PC-3 (cell line): ENCODE measurements around the gene LGALS16. TPM values are rescaled to one million over a fixed set of nuclear protein-coding genes. Genes with fewer than 3 reads are reported as not detected.

Experiments
- ATAC-seq: fragments of 200-7000 bp; cut with Tn5 transposase; 2 replicates; pipeline ENCODE4 v1.9.1; 2020; ENCODE audit warnings: mild to moderate bottlenecking, moderate library complexity
- BruUV-seq: library from RNA; stranded (reverse); fragments of 400-500 nt; replicated peaks from 2 replicates; lab custom pipeline; 2021; lab: Mats Ljungman, UMichigan
- CTCF ChIA-PET: fragments of 300-600 bp; sonication (Branson Sonifier 250); formaldehyde crosslinking; loops from one replicate; lab custom pipeline; 2022; ENCODE audit warnings: antibody characterized with exemption; lab: Charles Lee
- POLR2A ChIA-PET: fragments of 300-600 bp; sonication (Branson Sonifier 250); formaldehyde crosslinking; loops from one replicate; lab custom pipeline; 2022; ENCODE audit warnings: antibody characterized with exemption; ENCODE audit not compliant: unreplicated experiment; lab: Charles Lee
- DNase-seq: peaks from one replicate; pipeline ENCODE4 v3.0.0-alpha.2; 2015
- H2AFZ ChIP-seq: fragments of 300-600 bp; sonication (generic); 2 replicates; pipeline ENCODE4 v1.6.0; 2016; ENCODE audit warnings: antibody characterized with exemption, low read length
- H3F3A ChIP-seq: fragments of 300-600 bp; sonication (generic); one replicate; pipeline ENCODE4 v1.6.0; 2017; ENCODE audit warnings: antibody characterized with exemption, low read length, control low read depth, mild to moderate bottlenecking; ENCODE audit not compliant: unreplicated experiment
- H3K27ac ChIP-seq: fragments of 300-600 bp; sonication (generic); 2 replicates; pipeline ENCODE4 v1.5.1; 2016; ENCODE audit warnings: mild to moderate bottlenecking, low read length
- H3K27me3 ChIP-seq: fragments of 300-600 bp; sonication (generic); 2 replicates; pipeline ENCODE4 v1.6.1; 2016; ENCODE audit warnings: low read length, mixed read lengths
- H3K36me3 ChIP-seq: fragments of 300-600 bp; sonication (generic); 2 replicates; pipeline ENCODE4 v1.6.1; 2016; ENCODE audit warnings: low read depth, mixed run types, low read length, mixed read lengths
- H3K4me1 ChIP-seq: fragments of 300-600 bp; sonication (generic); 2 replicates; pipeline ENCODE4 v1.5.1; 2016; ENCODE audit warnings: low read length; ENCODE audit not compliant: insufficient read depth
- H3K4me2 ChIP-seq: fragments of 300-600 bp; sonication (generic); 2 replicates; pipeline ENCODE4 v1.6.0; 2016; ENCODE audit warnings: low read length
- H3K4me3 ChIP-seq: fragments of 300-600 bp; sonication (generic); 2 replicates; pipeline ENCODE4 v1.5.1; 2016; ENCODE audit warnings: mild to moderate bottlenecking, low read length, mixed read lengths
- H3K79me2 ChIP-seq: fragments of 300-600 bp; sonication (generic); 2 replicates; pipeline ENCODE4 v1.6.1; 2017; ENCODE audit warnings: low read length, mixed read lengths
- H3K9ac ChIP-seq: fragments of 300-600 bp; sonication (generic); 2 replicates; pipeline ENCODE4 v1.6.0; 2016; ENCODE audit warnings: mild to moderate bottlenecking, low read length
- H3K9me2 ChIP-seq: fragments of 300-600 bp; sonication (generic); replicated peaks from 2 replicates; pipeline ENCODE4 v1.6.1; 2016; ENCODE audit warnings: mixed run types, low read length, mixed read lengths
- H3K9me3 ChIP-seq: fragments of 300-600 bp; sonication (generic); 2 replicates; pipeline ENCODE4 v1.6.1; 2016; ENCODE audit warnings: low read length, mixed read lengths
- H4K20me1 ChIP-seq: fragments of 300-600 bp; sonication (generic); 2 replicates; pipeline ENCODE4 v1.6.1; 2016; ENCODE audit warnings: low read length, mixed read lengths
- EZH2 ChIP-seq: fragments of 300-600 bp; sonication (generic); IDR thresholded peaks from one replicate; pipeline ENCODE4 v1.6.1; 2017; ENCODE audit warnings: antibody characterized with exemption, mild to moderate bottlenecking, low read length; ENCODE audit not compliant: unreplicated experiment
- EZH2phosphoT487 ChIP-seq: fragments of 300-600 bp; sonication (generic); IDR thresholded peaks from 2 replicates; pipeline ENCODE4 v1.6.1; 2018; ENCODE audit warnings: mild to moderate bottlenecking, antibody characterized with exemption, low read length, borderline replicate concordance
- intact Hi-C: fragments of 100-400 bp; cut with micrococcal nuclease; formaldehyde crosslinking; loops from 2 replicates; pipeline ENCODE4 v1.9.0; 2023
- total RNA-seq: library from RNA; depleted of rRNA; stranded (reverse); fragments of >200 nt; gene quantifications from 2 replicates; pipeline ENCODE4 v1.2.3, GENCODE V29; 2014
- TF ChIP-seq, protein P1 (sequence below): fragments of 300-600 bp; sonication (generic); conservative IDR thresholded peaks from 2 replicates; pipeline ENCODE4 v1.5.1; 2017; ENCODE audit warnings: antibody characterized with exemption, low read depth, mild to moderate bottlenecking, low read length

Gene LGALS16
- total RNA-seq, 1 experiment from 2014 or later: not detected

DNA sequence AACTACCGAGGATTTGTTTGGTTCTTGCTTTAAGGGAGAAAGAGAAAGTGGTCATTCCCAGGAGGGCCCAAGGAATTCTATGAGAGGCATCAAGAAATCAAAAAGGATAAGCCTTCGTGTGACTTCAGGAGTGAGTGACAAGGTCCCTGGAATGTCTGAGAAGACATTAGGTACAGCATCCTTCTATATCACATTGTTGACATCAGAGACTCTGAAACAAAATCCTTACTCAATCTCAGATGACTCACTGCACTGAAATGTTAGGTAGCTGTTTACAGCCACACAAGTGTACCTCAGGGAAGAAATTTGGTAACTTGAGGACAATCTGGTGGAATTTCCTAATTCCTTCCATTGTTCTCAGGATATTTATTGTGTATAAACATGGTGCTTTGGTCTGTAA, 40.7 kb downstream of the LGALS16 start:
- Histone ChIP-seq H3K27ac (no peak overlapping the region), H4K20me1 (no peaks in the 10 kb centered on the region), H3K4me3 (no peak overlapping the region), H3K9me3 (no peaks in the 10 kb centered on the region), H3K79me2 (no peaks in the 10 kb centered on the region), H2AFZ (no peak overlapping the region), H3K9ac (no peak overlapping the region), H3K36me3 (no peaks in the 10 kb centered on the region), H3K4me2 (no peak overlapping the region), H3K9me2 (no peaks in the 10 kb centered on the region), H3K27me3 (peaks cover 34% of the 10 kb centered on the region), H3K4me1 (0 out of 2 replicates have a peak, but pooled peaks cover 3% of the 10 kb centered on the region), H3F3A (no peaks in the 10 kb centered on the region)
- ChIA-PET CTCF (no interaction called here), POLR2A (no interaction called here)
- TF ChIP-seq EZH2 (no peak), EZH2phosphoT487 (no peak)
- TF ChIP-seq, protein P1, sequence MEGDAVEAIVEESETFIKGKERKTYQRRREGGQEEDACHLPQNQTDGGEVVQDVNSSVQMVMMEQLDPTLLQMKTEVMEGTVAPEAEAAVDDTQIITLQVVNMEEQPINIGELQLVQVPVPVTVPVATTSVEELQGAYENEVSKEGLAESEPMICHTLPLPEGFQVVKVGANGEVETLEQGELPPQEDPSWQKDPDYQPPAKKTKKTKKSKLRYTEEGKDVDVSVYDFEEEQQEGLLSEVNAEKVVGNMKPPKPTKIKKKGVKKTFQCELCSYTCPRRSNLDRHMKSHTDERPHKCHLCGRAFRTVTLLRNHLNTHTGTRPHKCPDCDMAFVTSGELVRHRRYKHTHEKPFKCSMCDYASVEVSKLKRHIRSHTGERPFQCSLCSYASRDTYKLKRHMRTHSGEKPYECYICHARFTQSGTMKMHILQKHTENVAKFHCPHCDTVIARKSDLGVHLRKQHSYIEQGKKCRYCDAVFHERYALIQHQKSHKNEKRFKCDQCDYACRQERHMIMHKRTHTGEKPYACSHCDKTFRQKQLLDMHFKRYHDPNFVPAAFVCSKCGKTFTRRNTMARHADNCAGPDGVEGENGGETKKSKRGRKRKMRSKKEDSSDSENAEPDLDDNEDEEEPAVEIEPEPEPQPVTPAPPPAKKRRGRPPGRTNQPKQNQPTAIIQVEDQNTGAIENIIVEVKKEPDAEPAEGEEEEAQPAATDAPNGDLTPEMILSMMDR: no peak
- peak; percentile 71 for DNase-seq
- intact Hi-C loops: no loop called here
- no TSS peak for BruUV-seq
- ATAC-seq: no peak

DNA sequence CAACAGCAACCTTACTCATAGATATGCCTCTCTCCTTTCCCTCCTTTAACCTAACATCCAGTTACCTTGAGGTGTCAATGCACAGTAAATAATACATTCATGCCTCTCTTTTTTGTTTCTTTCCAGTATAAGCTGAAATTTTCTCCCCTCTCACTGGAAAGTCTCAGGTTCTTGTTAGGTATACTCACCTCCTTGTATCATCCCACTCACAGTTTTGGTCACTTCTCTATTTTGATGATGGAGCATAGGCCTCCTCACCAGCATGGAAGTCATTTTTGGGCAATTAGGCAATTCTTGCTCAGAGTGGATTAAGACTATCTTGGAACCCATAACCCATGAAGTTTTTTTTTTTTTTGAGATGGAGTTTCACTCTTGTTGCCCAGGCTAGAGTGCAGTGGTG, 42.8 kb downstream of the LGALS16 start:
- H3K4me1 ChIP-seq: 0 out of 2 replicates have a peak, but pooled peaks cover 3% of the 10 kb centered on the region
- no peak overlapping the region for H2AFZ ChIP-seq
- no TSS peak for BruUV-seq
- no peaks in the 10 kb centered on the region for H3K79me2 ChIP-seq
- H3K27ac ChIP-seq: no peak overlapping the region
- H3K4me3 ChIP-seq: no peak overlapping the region
- CTCF ChIA-PET: no interaction called here
- no peaks in the 10 kb centered on the region for H3F3A ChIP-seq
- DNase-seq: no peak
- no peak overlapping the region for H3K4me2 ChIP-seq
- intact Hi-C loops: no loop called here
- no peaks in the 10 kb centered on the region for H4K20me1 ChIP-seq
- POLR2A ChIA-PET: no interaction called here
- H3K36me3 ChIP-seq: no peaks in the 10 kb centered on the region
- no peak overlapping the region for H3K9ac ChIP-seq
- peaks cover 38% of the 10 kb centered on the region for H3K27me3 ChIP-seq
- no peak for ATAC-seq
- no peaks in the 10 kb centered on the region for H3K9me3 ChIP-seq
- H3K9me2 ChIP-seq: no peaks in the 10 kb centered on the region
- TF ChIP-seq, protein P1: no peak
- TF ChIP-seq EZH2 (no peak), EZH2phosphoT487 (no peak)

GRCh38 chr19:39701291-39701690, 45.6 kb downstream of the LGALS16 start:
- POLR2A ChIA-PET: no interaction called here
- Histone ChIP-seq H3K4me2 (no peak overlapping the region), H3K9ac (no peak overlapping the region), H3K27ac (no peak overlapping the region), H3K79me2 (no peaks in the 10 kb centered on the region), H3F3A (no peaks in the 10 kb centered on the region), H3K4me3 (no peak overlapping the region), H3K27me3 (peaks cover 38% of the 10 kb centered on the region), H4K20me1 (no peaks in the 10 kb centered on the region), H3K9me2 (no peaks in the 10 kb centered on the region), H2AFZ (no peak overlapping the region), H3K36me3 (no peaks in the 10 kb centered on the region), H3K4me1 (0 out of 2 replicates have a peak, but pooled peaks cover under 1% of the 10 kb centered on the region), H3K9me3 (no peaks in the 10 kb centered on the region)
- no peak for ATAC-seq
- CTCF ChIA-PET: no interaction called here
- no peak for DNase-seq
- no TSS peak for BruUV-seq
- TF ChIP-seq, protein P1: no peak
- TF ChIP-seq EZH2: no peak
- TF ChIP-seq EZH2phosphoT487: no peak
- intact Hi-C loops: no loop called here
